GM12891 (cell line): ENCODE measurements around the gene SULT2B1.

Experiments used
- DNase-seq: peaks from one replicate; pipeline ENCODE4 v3.0.0; 2011; ENCODE audit warnings: low spot score; ENCODE audit not compliant: insufficient read length
- FAIRE-seq: peaks from 2 replicates; lab custom pipeline; 2011; peaks lifted over from hg19 to GRCh38; lab: Jason Lieb, UNC
- PAX5 ChIP-seq: IDR thresholded peaks from 2 replicates; pipeline ENCODE4 v1.6.1; 2011; ENCODE audit warnings: low read length, moderate library complexity, mild to moderate bottlenecking; ENCODE audit not compliant: insufficient read depth, severe bottlenecking
- POLR2A ChIP-seq: IDR thresholded peaks from 2 replicates; pipeline ENCODE4 v1.6.1; 2011; ENCODE audit warnings: low read depth, low read length, control low read depth
- POLR2AphosphoS5 ChIP-seq: IDR thresholded peaks from 2 replicates; pipeline ENCODE4 v1.6.1; 2011; ENCODE audit warnings: low read depth, low read length, control low read depth
- POU2F2 ChIP-seq: IDR thresholded peaks from 2 replicates; pipeline ENCODE4 v1.6.1; 2011; ENCODE audit warnings: low read depth, mild to moderate bottlenecking, control low read depth, low read length, moderate library complexity
- SPI1 ChIP-seq: IDR thresholded peaks from 2 replicates; pipeline ENCODE4 v1.6.1; 2011; ENCODE audit warnings: low read depth, low read length, control low read depth
- TAF1 ChIP-seq: IDR thresholded peaks from 2 replicates; pipeline ENCODE4 v1.6.1; 2011; ENCODE audit warnings: low read depth, low read length, control low read depth

The SULT2B1 gene

GRCh38 chr19:48618916-48619691, 67.1 kb downstream of the SULT2B1 start, which contains the start of the genes RPL18 and SPHK2:
TSS of gene RPL18 (minus strand) at chr19:48619178. CDS start at chr19:48619143, 35 bp downstream.
TSS of gene SPHK2 (plus strand) at chr19:48619506. CDS start at chr19:48620515, 1,009 bp downstream.
- peak; percentile 99 for FAIRE-seq
- peak; percentile 97 for DNase-seq
- TF ChIP-seq PAX5 = no peak
- TF ChIP-seq TAF1 = peak; percentile 96
- TF ChIP-seq POLR2A = peak; percentile 98
- peak; percentile 96 for TF ChIP-seq POLR2AphosphoS5
- TF ChIP-seq POU2F2 = peak; percentile 79
- TF ChIP-seq SPI1 = peak; percentile 40

GRCh38 chr19:48619692-48620585, 68.0 kb downstream of the SULT2B1 start:
- FAIRE-seq (peak; percentile 28), DNase-seq (no peak)
- no peak for TF ChIP-seq POLR2A
- no peak for TF ChIP-seq POLR2AphosphoS5
- no peak for TF ChIP-seq POU2F2
- TF ChIP-seq SPI1 = no peak
- no peak for TF ChIP-seq PAX5
- 0 out of 2 replicates have a peak, but pooled peaks have one; percentile 18 for TF ChIP-seq TAF1

- FAIRE-seq = peak; percentile 28
- DNase-seq = no peak
- TF ChIP-seq POLR2A (no peak), POLR2AphosphoS5 (no peak), POU2F2 (no peak), SPI1 (no peak), PAX5 (no peak), TAF1 (no peak)
These were observed 71.6 kb downstream of the SULT2B1 start for GRCh38 chr19:48623556-48624066.

- DNase-seq (peak; percentile 98), FAIRE-seq (peak; percentile 99)
- TF ChIP-seq TAF1 = no peak
- TF ChIP-seq POLR2A = peak; percentile 55; the same call in 1 of the 2 replicates
- TF ChIP-seq SPI1 = no peak
- peak; percentile 54; the same call in 1 of the 2 replicates for TF ChIP-seq POLR2AphosphoS5
- no peak for TF ChIP-seq PAX5
These were observed 72.2 kb downstream of the SULT2B1 start for GRCh38 chr19:48624067-48624594.

DNA sequence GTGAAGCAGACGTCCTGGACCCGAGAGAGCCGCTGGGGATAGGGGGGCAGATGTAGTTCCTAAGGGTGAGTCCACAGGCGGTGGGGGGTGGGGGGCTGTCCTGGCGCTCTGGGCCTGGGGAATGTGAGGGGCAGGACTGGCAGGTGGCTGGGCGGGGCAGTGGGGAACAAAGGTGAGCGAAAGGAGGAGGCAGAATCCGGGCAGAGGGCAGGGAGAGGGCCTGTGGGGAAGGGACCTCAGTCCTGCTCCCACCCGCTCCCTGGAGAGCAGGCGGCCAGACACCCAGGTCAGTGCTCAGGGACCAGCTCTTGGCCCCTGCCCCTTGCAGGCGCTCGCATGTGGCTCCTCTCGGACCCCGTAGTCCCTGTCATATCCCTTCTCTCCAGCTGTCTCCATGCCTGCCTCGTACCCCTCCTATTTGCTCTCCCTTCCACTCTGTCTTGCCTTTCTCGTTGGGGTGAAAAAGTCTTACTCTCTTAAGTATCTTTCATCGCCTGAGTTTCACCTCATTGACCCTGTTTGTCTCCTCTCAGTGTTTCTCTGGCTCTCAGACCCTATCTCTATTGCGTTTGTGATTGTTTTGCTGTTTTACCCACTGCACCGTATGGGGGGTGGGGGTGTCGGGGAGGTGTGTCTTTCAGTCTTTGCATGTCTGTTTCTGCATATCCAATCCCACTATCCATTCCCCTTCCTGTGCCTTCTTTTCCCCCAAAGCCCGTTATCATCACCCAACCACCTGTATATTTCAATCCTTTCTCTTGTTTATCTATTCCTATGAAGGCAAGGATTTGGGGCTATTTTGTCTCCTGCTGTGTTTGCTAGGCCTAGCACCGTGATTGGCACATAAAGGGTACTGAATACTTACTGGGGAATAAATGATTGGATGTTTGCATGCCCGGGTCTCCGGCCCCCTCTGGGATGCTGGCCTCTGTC, 73.1 kb downstream of the SULT2B1 start:
- no peak for TF ChIP-seq PAX5
- TF ChIP-seq POLR2AphosphoS5 = no peak
- no peak for TF ChIP-seq TAF1
- no peak for TF ChIP-seq POU2F2
- no peak for TF ChIP-seq SPI1
- no peak for TF ChIP-seq POLR2A
- DNase-seq = no peak
- no peak for FAIRE-seq

GRCh38 chr19:48625891-48626327, 73.9 kb downstream of the SULT2B1 start:
- TF ChIP-seq POLR2A = no peak
- no peak for TF ChIP-seq SPI1
- no peak for TF ChIP-seq PAX5
- no peak for TF ChIP-seq POLR2AphosphoS5
- no peak for TF ChIP-seq TAF1
- no peak for TF ChIP-seq POU2F2
- no peak for FAIRE-seq
- no peak for DNase-seq

DNA sequence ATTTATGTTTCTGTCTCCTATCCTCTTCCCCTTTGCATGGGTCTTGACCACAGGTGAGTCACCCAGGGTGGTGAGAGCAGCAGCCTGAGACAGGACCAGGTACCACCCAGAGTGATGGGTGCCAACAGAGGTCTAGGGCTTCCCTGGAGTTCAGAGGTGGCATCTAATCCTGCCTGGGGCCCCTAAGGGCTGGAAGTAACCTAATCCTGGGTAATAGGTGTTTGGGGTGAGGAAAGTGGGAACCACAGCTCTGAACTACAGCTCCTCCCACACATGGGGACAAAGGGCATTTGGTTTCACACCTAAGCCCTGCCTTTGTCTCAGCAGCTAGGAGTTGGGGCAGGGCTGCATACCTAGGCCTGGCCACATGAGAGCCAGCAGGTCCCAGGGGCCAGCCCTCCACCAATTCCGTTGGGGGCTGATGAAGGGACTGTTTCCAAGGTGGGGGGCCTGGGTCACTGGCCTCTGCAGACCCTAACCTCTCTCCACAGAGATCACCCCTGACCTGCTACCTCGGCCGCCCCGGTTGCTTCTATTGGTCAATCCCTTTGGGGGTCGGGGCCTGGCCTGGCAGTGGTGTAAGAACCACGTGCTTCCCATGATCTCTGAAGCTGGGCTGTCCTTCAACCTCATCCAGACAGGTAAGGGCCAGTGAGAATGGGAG, 75.4 kb downstream of the SULT2B1 start:
- TF ChIP-seq POLR2A (no peak), POLR2AphosphoS5 (no peak; the same call in 1 of the 2 replicates), POU2F2 (no peak), SPI1 (no peak), PAX5 (no peak)
- FAIRE-seq = no peak
- DNase-seq = no peak
